Vagina (tissue), 2 donors: ENCODE measurements around the gene MICAL3. TPM values are rescaled to one million over a fixed set of nuclear protein-coding genes. Genes with fewer than 3 reads are reported as not detected.
A peak's percentile ranks its signal among the peaks of the same experiment; 100 is the strongest.

ENCODE experiments used
- DNase-seq, 2 donors: peaks; one replicate each; pipeline ENCODE4 v3.0.0-alpha.2; 2017; ENCODE audit errors: extremely low spot score in 2 of 2
- H3K27ac ChIP-seq: fragments of 200-600 bp; sonication (generic); one replicate; pipeline ENCODE4 v1.5.1; 2019
- H3K27me3 ChIP-seq: fragments of 200-600 bp; sonication (generic); one replicate; pipeline ENCODE4 v1.5.1; 2019
- H3K36me3 ChIP-seq, 2 donors: fragments of 200-600 bp; sonication (generic); one replicate each; pipeline ENCODE4 v1.5.1; 2017 to 2019
- H3K4me1 ChIP-seq: fragments of 200-600 bp; sonication (generic); one replicate; pipeline ENCODE4 v1.5.1; 2019
- H3K4me3 ChIP-seq, 2 donors: fragments of 200-600 bp; sonication (generic); 1 replicate in 1 of 2; 2 replicates in 1 of 2; pipeline ENCODE4 v1.5.1; 2016 to 2019
- H3K9me3 ChIP-seq: fragments of 200-600 bp; sonication (generic); one replicate; pipeline ENCODE4 v1.5.1; 2019
- POLR2A ChIP-seq, 2 donors: fragments of 450-650 bp; IDR thresholded peaks; one replicate each; pipeline ENCODE4 v1.6.1; 2017; ENCODE audit warnings: antibody characterized with exemption in 2 of 2, mild to moderate bottlenecking in 2 of 2, moderate library complexity in 2 of 2
- POLR2AphosphoS5 ChIP-seq, 2 donors: sonication (generic); formaldehyde crosslinking; IDR thresholded peaks; one replicate each; pipeline ENCODE4 v1.9.0; 2017; ENCODE audit warnings: antibody characterized with exemption in 2 of 2, mild to moderate bottlenecking in 2 of 2, low read depth in 1 of 2; ENCODE audit not compliant: insufficient read depth in 1 of 2
- intact Hi-C: fragments of 100-400 bp; cut with DNase I; formaldehyde crosslinking; loops from one replicate; pipeline ENCODE4 v1.15.1; 2023
- total RNA-seq: library from RNA; depleted of rRNA; stranded (reverse); fragments of >200 nt; gene quantifications from one replicate; pipeline ENCODE4 v1.2.3, GENCODE V29; 2016
- TF ChIP-seq, protein P1 (sequence below), 3 experiments: fragments of 450-650 bp in 2 of 3; fragments of 200-600 bp in 1 of 3; sonication (generic) in 1 of 3; IDR thresholded peaks; one replicate each; pipeline ENCODE4 v1.5.1; 2017 to 2019; ENCODE audit warnings: antibody characterized with exemption in 3 of 3, mild to moderate bottlenecking in 2 of 3, moderate library complexity in 2 of 3

The MICAL3 gene
- total RNA-seq, 1 donor from 2014 or later: 35.1 TPM

DNA sequence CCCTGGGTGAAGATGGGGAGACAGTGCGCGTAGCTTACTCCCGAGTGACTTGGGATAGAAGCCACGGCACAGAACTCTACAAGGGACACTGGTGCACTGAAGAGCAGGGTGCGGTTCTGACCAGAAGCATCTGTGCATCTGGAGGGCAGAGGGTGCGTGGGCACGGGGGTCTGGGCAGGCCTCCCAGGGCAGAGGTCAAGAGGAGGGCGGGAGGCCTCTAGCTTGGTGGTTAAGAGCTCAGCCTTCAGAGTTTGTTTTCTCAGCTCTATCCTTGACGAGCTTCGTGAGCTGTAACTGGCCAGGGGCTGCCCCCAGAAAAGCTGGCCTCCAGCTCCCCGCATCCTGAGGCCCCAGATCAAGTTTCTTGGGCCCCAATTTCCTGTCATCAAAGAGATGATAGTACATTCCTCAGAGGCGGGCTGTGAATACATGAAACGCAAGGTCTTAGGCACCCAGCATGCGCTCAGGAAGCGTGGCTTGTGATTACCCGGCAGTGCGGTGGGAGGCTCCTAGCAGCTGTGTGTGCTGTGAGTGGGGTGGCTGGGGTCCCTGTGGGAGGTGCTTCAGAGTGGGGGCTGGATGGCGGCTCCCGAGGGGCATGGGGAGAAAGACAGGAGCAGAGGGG lies 244.1 kb downstream of the MICAL3 start:
- no peaks in the 10 kb centered on the region for H3K9me3 ChIP-seq
- intact Hi-C loops: no loop called here
- no peaks in the 10 kb centered on the region for H3K36me3 ChIP-seq
- no peak overlapping the region for H3K4me3 ChIP-seq
- TF ChIP-seq, protein P1, sequence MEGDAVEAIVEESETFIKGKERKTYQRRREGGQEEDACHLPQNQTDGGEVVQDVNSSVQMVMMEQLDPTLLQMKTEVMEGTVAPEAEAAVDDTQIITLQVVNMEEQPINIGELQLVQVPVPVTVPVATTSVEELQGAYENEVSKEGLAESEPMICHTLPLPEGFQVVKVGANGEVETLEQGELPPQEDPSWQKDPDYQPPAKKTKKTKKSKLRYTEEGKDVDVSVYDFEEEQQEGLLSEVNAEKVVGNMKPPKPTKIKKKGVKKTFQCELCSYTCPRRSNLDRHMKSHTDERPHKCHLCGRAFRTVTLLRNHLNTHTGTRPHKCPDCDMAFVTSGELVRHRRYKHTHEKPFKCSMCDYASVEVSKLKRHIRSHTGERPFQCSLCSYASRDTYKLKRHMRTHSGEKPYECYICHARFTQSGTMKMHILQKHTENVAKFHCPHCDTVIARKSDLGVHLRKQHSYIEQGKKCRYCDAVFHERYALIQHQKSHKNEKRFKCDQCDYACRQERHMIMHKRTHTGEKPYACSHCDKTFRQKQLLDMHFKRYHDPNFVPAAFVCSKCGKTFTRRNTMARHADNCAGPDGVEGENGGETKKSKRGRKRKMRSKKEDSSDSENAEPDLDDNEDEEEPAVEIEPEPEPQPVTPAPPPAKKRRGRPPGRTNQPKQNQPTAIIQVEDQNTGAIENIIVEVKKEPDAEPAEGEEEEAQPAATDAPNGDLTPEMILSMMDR (IDR thresholded peaks at IDR 0.05): no peak
- TF ChIP-seq POLR2AphosphoS5 (IDR thresholded peaks at IDR 0.05; ENCODE audit: insufficient read depth in 1 of 2, low read depth in 1 of 2) (no peak), POLR2A (IDR thresholded peaks at IDR 0.05) (no peak)
- H3K27ac ChIP-seq: no peak overlapping the region
- H3K27me3 ChIP-seq: no peaks in the 10 kb centered on the region
- no peak for DNase-seq
- peaks cover 15% of the 10 kb centered on the region for H3K4me1 ChIP-seq

GRCh38 chr22:17779286-17780115 lies 244.9 kb downstream of the MICAL3 start:
- no peaks in the 10 kb centered on the region for H3K36me3 ChIP-seq
- H3K4me1 ChIP-seq: peaks cover 21% of the 10 kb centered on the region
- H3K27ac ChIP-seq: no peak overlapping the region
- H3K27me3 ChIP-seq: no peaks in the 10 kb centered on the region
- TF ChIP-seq POLR2A (IDR thresholded peaks at IDR 0.05) (no peak), POLR2AphosphoS5 (IDR thresholded peaks at IDR 0.05; ENCODE audit: insufficient read depth in 1 of 2, low read depth in 1 of 2) (no peak)
- TF ChIP-seq, protein P1 (IDR thresholded peaks at IDR 0.05): no peak
- intact Hi-C loops: no loop called here
- no peak overlapping the region for H3K4me3 ChIP-seq
- H3K9me3 ChIP-seq: no peaks in the 10 kb centered on the region
- DNase-seq: no peak

DNA sequence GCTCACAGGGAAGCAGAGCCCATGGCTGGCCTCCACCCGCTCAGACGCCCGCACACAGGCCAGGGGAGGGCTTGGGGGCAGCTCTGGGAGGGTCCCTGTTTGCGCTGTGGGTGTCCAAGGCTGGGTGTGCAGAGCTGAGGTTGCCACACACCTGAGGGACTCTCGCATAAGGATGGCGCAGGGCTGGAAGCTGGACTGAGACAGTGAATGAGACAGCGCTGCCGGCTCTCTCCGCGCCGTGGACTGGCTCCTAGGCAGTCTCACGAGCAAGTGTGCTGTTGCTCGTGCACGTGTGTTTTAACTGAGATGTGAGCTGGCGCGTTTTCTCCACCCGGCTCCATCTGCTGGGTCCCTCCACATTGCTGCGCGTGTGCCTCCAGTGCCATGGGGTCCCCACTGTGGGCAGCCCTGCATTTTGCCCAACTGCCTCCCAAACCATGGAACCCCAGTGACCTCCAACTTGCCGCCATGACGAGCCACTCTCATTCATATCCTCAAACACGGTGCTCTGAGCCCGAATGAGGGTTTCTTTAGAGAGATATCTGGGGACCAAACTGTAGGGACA lies 245.9 kb downstream of the MICAL3 start:
- H3K27ac ChIP-seq: no peak overlapping the region
- TF ChIP-seq POLR2A (IDR thresholded peaks at IDR 0.05) (no peak), POLR2AphosphoS5 (IDR thresholded peaks at IDR 0.05; ENCODE audit: insufficient read depth in 1 of 2, low read depth in 1 of 2) (no peak)
- TF ChIP-seq, protein P1 (IDR thresholded peaks at IDR 0.05): no peak
- peaks cover 26% of the 10 kb centered on the region for H3K4me1 ChIP-seq
- no peaks in the 10 kb centered on the region for H3K9me3 ChIP-seq
- DNase-seq: no peak
- H3K4me3 ChIP-seq: no peak overlapping the region
- no peaks in the 10 kb centered on the region for H3K27me3 ChIP-seq
- no peaks in the 10 kb centered on the region for H3K36me3 ChIP-seq
- intact Hi-C loops: no loop called here

GRCh38 chr22:17777717-17778044 lies 246.7 kb downstream of the MICAL3 start:
- H3K9me3 ChIP-seq: no peaks in the 10 kb centered on the region
- DNase-seq: no peak
- H3K4me1 ChIP-seq: peaks cover 34% of the 10 kb centered on the region
- no peaks in the 10 kb centered on the region for H3K27me3 ChIP-seq
- peak overlapping the region in 1 of 2 donors; percentile 23 for H3K4me3 ChIP-seq
- intact Hi-C loops: no loop called here
- peak overlapping the region; percentile 26 for H3K27ac ChIP-seq
- TF ChIP-seq POLR2A (IDR thresholded peaks at IDR 0.05): no peak
- TF ChIP-seq POLR2AphosphoS5 (IDR thresholded peaks at IDR 0.05; ENCODE audit: insufficient read depth in 1 of 2, low read depth in 1 of 2): no peak
- TF ChIP-seq, protein P1 (IDR thresholded peaks at IDR 0.05): no peak
- no peaks in the 10 kb centered on the region for H3K36me3 ChIP-seq
